Neutrophil (primary cell): Measurements from ENCODE around the gene RGS1.

Experiments
- H3K27ac ChIP-seq: fragments of 200-600 bp; sonication (generic); 2 replicates; pipeline ENCODE4 v1.5.1; 2016; ENCODE audit warnings: mild to moderate bottlenecking, moderate library complexity
- H3K27me3 ChIP-seq: fragments of 200-600 bp; sonication (generic); 2 replicates; pipeline ENCODE4 v1.6.0; 2016; ENCODE audit warnings: mild to moderate bottlenecking
- H3K36me3 ChIP-seq: fragments of 200-600 bp; sonication (generic); 2 replicates; pipeline ENCODE4 v1.5.1; 2017
- H3K4me1 ChIP-seq, 2 experiments: fragments of 200-600 bp in 1 of 2; sonication (generic) in 1 of 2; 1 replicate in 1 of 2; 2 replicates in 1 of 2; pipeline versions ENCODE4 v1.5.1 to v1.6.1; 2013 to 2016; ENCODE audit warnings: low read depth in 1 of 2, low read length in 1 of 2, mild to moderate bottlenecking in 1 of 2, moderate library complexity in 1 of 2; ENCODE audit not compliant: control insufficient read depth in 1 of 2, insufficient read depth in 1 of 2
- H3K4me3 ChIP-seq, 2 experiments: fragments of 200-600 bp in 1 of 2; sonication (generic) in 1 of 2; 1 replicate in 1 of 2; 2 replicates in 1 of 2; pipeline ENCODE4 v1.5.1; 2013 to 2016; ENCODE audit warnings: low read depth in 1 of 2, low read length in 1 of 2, mild to moderate bottlenecking in 1 of 2, moderate library complexity in 1 of 2
- H3K9me3 ChIP-seq: fragments of 200-600 bp; sonication (generic); 2 replicates; pipeline ENCODE4 v1.5.1; 2016
- CTCF ChIP-seq: fragments of 200-600 bp; sonication (generic); IDR thresholded peaks from 2 replicates; pipeline ENCODE4 v1.5.1; 2016; ENCODE audit warnings: antibody characterized with exemption

RGS1 gene

GRCh38 chr1:192575499-192576189 is at the start of gene RGS1:
Gene RGS1, plus strand, starts transcription at chr1:192575773. Its CDS starts 20 bp downstream, at chr1:192575793.
- peak within 1 kb of the TSS; percentile 82 for H3K27ac ChIP-seq
- peaks cover 0 to 16% of the 10 kb centered on the region in 2 experiments for H3K4me1 ChIP-seq
- no peaks in the 10 kb centered on the region for H3K36me3 ChIP-seq
- H3K9me3 ChIP-seq, result no peaks in the 10 kb centered on the region
- peak within 1 kb of the TSS in 1 of 2 experiments; percentile 6 for H3K4me3 ChIP-seq
- no peaks in the 10 kb centered on the region for H3K27me3 ChIP-seq
- no peak for TF ChIP-seq CTCF

GRCh38 chr1:192527111-192527795 is 48.3 kb upstream of the RGS1 start:
- Histone ChIP-seq H3K4me3 (no peak overlapping the region), H3K4me1 (no peaks in the 10 kb centered on the region), H3K27ac (no peak overlapping the region), H3K36me3 (no peaks in the 10 kb centered on the region), H3K9me3 (no peaks in the 10 kb centered on the region), H3K27me3 (no peaks in the 10 kb centered on the region)
- no peak for TF ChIP-seq CTCF

GRCh38 chr1:192527950-192528349 is 47.6 kb upstream of the RGS1 start:
- Histone ChIP-seq H3K36me3 (no peaks in the 10 kb centered on the region), H3K4me1 (no peaks in the 10 kb centered on the region), H3K27ac (no peak overlapping the region), H3K4me3 (no peak overlapping the region), H3K27me3 (no peaks in the 10 kb centered on the region), H3K9me3 (no peaks in the 10 kb centered on the region)
- TF ChIP-seq CTCF, result no peak

- no peaks in the 10 kb centered on the region for H3K4me1 ChIP-seq
- H3K27ac ChIP-seq, result no peak overlapping the region
- no peaks in the 10 kb centered on the region for H3K36me3 ChIP-seq
- H3K4me3 ChIP-seq, result no peak overlapping the region
- no peak for TF ChIP-seq CTCF
- no peaks in the 10 kb centered on the region for H3K9me3 ChIP-seq
- no peaks in the 10 kb centered on the region for H3K27me3 ChIP-seq
These were observed 46.4 kb upstream of the RGS1 start for GRCh38 chr1:192529031-192529755.

GRCh38 chr1:192529811-192530210 is 45.8 kb upstream of the RGS1 start:
- TF ChIP-seq CTCF, result no peak
- Histone ChIP-seq H3K4me3 (no peak overlapping the region), H3K4me1 (no peaks in the 10 kb centered on the region)

More at GRCh38 chr1:192529811-192530210, 45.8 kb upstream of the RGS1 start:
- Histone ChIP-seq H3K27ac (no peak overlapping the region), H3K9me3 (no peaks in the 10 kb centered on the region), H3K27me3 (no peaks in the 10 kb centered on the region), H3K36me3 (no peaks in the 10 kb centered on the region)
